HG03060 (cell line): ENCODE data around the gene CD163L1.

Experiments
- ATAC-seq: cut with Tn5 transposase; IDR thresholded peaks from one replicate; pipeline ENCODE4 v1.9.1; 2021; ENCODE audit warnings: low read depth, moderate number of reproducible peaks; ENCODE audit not compliant: unreplicated experiment

Gene CD163L1

GRCh38 chr12:7411343-7411742, 32.6 kb downstream of the CD163L1 start:
- ATAC-seq: no peak

DNA sequence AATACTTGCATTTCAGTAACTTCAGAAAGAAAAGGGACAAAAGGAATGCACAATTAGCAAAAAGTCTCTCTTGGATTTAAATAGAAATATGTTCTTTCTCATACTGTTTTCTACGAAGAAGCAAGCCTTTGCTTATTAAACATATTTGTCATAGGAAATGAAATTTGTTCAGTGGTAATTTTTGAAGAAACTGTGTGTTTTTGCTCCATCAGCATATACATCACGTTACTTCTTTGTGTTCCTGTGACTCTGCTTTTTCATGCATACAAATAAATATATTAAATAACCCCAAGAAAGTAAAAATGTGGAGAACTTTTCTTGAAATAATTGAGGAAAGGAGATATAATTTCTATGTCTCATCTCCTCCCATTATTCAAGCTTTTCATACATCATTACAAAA, 39.7 kb downstream of the CD163L1 start:
- ATAC-seq: no peak

DNA sequence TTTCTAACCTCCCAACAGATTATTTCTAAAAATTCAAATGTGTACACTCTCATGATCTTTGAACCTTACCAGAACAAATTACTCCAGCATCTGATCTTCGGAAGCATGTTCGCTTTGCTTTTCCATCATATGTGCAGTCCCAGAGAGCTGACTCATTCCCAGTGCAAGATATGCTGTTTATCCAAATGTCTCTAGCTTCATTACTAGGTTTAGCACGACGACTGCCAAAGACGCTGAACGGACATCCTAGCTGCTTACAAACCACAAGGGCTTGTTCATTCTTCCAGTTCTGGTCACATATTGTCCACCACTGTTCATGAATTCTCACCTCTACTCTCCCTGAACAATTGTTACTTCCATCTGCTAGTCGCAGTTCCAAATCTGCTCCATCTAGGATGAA, 40.5 kb downstream of the CD163L1 start:
- no peak for ATAC-seq

DNA sequence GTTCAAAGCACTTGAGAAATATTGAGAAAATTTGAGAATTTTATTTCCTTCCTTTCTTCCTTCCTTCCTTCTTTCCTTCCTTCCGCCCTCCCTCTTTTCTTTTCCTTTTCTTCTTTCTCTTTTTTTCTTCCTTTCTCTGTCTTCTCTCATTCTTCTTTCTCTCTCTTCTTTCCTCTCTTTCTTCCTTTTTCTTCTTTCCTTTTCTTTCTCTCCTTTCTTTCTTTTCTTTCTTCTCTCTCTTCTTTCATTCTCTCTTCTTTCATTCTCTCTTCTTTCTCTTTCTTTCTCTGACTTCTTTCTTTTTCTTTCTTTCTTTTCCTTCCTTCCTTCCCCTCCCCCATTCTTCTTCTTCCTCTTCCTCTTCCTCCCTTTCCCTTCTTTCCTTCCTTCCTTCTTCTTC, 44.9 kb downstream of the CD163L1 start:
- ATAC-seq: no peak

DNA sequence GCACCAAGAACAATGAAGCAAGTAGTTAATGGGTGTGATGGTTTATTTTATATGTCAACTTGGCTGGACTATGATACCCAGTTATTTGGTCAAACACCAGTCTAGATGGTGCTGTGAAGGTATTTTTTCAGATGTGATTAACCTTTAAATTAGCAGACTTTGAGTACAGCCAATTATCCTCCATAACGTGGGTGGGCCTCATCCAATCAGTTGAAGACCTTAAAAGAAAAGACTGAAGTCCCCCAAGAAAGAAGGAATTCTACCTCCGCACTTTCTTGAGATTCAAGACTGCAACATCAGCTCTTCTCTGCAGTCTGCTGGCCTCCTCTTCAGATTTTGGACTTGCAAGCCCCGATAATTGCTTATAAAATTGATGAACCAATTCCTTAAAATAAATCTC, 47.5 kb downstream of the CD163L1 start:
- ATAC-seq: no peak

GRCh38 chr12:7395950-7396349, 48.0 kb downstream of the CD163L1 start:
- ATAC-seq: no peak

GRCh38 chr12:7387289-7387688, 56.7 kb downstream of the CD163L1 start:
- no peak for ATAC-seq

- ATAC-seq: no peak
Observed at GRCh38 chr12:7383157-7383556, 60.8 kb downstream of the CD163L1 start.

- no peak for ATAC-seq
Observed at GRCh38 chr12:7376196-7376595, 67.8 kb downstream of the CD163L1 start.

GRCh38 chr12:7375145-7375543, 68.8 kb downstream of the CD163L1 start:
- ATAC-seq: no peak

GRCh38 chr12:7374423-7375144, 69.4 kb downstream of the CD163L1 start:
- no peak for ATAC-seq

DNA sequence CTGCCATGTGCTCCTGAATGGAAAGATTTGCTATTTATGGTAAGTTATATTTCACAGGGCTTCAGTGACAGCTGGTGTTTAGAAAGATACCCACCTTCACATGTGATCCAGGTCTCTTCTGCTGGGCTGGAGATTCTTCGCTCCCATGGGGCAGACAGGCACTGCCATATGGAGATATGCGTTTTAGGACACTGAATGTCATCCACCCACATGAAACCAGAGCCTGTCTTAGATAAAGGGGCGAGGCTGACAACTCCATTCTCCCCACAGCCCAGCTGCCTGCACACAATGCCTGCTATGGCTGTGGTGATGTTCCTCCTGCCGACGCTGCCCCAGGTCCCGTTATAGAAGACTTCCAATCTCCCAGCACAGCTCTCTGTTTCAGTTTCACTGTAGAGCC, 70.7 kb downstream of the CD163L1 start:
- no peak for ATAC-seq

DNA sequence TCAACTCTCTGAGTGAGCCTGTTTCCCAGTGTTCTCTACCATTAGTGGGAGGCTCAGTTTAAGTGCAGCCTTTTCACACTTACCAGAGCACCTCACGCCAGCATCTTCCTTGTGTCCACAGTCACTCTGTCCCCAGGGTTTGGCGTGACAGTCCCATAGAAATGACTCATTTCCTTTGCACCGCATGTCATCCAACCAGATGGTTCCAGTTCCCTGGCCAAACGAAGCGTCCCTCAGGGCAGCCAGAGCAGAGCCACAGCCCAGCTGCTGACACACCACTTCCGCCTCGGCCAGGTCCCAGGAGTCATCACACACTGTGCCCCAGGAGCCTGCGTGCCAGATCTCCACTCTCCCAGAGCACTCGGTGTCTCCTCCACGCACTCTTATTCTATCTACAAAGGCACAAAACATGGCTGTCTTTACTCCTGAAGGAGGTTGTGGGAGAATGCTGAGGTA, 74.7 kb downstream of the CD163L1 start:
- no peak for ATAC-seq

GRCh38 chr12:7362734-7363133, 81.2 kb downstream of the CD163L1 start:
- ATAC-seq: no peak

DNA sequence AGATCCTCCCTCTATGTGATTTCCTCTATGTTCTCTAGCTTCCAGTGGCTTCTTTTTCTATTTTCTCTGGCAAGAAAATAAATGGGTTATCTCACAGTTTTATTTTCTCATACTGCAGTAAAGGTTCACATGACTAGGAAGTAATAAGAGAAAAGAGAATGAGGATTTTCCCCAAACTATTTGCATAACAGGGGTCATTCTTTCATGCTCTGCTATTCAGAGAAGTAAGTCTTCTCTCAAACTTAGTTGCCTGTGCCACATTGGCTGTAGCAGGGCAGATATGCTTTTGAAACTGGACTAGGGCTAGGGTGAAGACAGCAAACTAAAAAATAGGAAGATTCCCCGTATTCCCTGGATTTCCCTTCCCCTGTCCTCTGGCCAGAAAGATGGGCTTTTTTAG, 82.7 kb downstream of the CD163L1 start:
- ATAC-seq: no peak

DNA sequence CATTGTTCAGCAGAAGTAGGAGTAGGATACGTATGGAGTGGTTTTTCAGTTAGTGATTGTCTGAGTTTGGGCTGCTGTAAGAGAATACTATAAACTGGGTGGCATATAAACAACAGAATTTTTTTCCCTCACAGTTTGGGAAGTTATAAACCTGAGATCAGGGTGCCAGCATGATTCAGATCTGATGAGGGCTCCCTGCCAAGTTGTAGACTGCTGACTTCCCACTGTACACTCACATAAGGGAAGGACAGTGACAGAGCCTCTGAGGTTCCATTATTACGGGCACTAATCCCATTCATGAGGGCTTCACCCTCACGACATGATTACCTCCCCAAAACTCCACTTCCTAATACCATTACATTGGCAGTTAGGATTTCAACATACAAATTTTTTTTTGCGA, 89.4 kb downstream of the CD163L1 start:
- ATAC-seq: no peak

DNA sequence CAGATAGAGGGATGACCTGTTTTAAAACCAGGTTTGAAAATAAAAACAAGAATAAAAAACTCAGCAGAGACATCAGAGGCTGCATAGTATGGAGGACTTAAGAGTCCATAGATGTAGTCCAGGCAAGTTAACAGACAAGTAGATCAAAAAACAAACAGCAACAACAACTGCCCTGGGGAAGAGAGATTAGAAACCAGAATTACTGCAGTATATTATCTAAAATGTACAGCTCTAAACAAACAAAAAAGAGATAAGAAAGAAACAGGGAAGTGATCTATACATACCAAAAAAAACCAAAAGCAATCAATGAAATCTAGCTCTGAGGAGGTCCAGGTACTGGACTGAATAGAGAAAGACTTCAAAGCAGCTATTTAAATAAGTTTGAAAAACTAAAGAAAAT, 91.3 kb downstream of the CD163L1 start:
- ATAC-seq: no peak

DNA sequence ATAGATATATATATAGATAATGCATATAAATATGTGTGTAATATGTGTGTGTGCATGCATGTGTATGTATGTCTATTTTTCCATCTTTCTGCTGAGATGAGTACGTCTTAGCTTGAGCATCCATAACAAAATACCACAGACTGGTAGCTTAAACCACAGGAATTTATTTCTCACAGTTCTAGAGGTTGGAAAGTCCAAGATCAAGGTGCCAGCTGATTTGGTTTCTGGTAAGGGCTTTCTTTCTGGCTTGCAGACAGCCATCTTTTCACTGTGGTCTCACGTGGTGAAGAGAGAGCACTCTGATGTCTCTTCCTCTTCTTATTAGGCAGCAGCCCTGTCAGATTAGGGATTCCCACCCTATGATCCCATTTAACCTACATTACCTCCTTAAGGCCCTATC, 92.8 kb downstream of the CD163L1 start:
- ATAC-seq: no peak

DNA sequence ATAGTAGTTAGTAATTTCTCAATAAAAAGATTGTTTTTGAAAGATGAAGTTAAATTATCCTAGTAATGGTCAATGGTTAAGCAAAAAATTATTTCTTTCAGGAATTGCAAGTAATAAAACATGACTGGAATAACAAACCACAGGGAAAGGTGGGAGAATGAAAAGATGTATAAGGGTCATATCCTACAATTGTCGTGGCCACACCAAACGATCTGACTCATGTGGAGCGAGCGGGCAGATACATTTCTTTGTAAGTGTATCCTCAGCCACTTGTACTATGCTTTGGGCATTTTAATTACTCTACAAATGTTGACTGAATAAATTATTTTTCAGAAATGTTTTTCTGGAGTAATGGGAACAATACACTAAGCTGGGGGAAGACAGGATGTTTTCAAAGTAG, 94.5 kb downstream of the CD163L1 start:
- ATAC-seq: no peak

DNA sequence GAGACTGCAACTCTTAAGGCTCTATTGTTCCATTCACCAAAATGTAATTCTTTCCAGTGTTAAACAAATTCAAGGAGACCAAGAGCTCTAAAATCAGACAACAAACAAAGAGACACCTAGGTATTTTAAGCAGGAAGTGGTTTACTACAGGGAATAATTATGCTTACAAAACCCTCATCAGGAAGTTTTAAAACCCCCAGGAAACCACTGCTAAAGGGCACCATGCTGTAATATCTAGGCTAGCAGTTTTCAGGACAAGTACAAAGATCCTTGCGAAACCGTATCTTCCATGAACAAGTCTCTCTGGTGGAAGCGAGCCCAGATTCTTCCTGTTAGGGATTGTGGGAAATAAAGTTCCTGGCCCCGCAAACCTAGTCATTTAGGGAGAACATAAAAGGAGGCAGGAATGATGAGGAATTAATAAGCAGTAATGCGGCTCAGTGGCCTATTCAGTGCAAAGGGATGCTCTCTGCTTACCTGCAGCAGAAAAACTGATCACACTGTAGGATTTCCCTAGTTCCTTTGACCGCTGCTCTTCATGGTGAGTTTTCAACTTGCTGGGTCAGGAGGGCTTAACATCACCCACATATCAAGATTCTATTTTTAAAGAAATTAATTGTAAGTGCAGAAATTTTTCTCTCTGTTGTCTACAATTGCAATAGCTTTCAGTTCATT, 97.3 kb downstream of the CD163L1 start:
- ATAC-seq: no peak

- no peak for ATAC-seq
Observed at GRCh38 chr12:7344833-7345606, 98.9 kb downstream of the CD163L1 start.

DNA sequence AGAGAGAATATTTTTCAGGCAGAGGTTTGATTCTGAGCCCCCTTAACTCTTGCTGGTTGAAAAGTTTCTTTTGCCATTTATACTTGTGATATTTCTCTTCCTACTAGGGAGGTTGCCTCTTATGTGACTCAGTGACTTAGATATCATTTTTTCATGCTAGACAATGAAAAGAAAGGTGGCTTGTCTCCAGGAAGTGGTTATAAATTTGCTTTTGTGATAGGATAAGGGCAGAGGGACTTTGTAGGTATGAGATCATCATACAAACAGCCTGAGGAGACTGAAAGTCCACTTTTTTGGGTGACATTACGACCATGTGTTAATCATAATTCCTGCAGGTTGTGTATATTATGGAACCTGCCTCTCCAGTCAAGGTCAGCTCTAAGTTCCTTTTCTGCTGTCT, 104.3 kb downstream of the CD163L1 start:
- no peak for ATAC-seq
